ENCODE results near the gene SNCA.

SNCA gene

GRCh38 chr4:89821612-89822011 lies 15.3 kb downstream of the SNCA start:
- Histone ChIP-seq H3K4me1 (ENCODE audit: control insufficient read depth, low read length) (no peaks in the 10 kb centered on the region), H4K20me1 (ENCODE audit: control insufficient read depth, insufficient read depth, low read depth, low read length) (no peaks in the 10 kb centered on the region), H3K4me3 (ENCODE audit: low read length) (no peak overlapping the region), H3K9me3 (ENCODE audit: control insufficient read depth, insufficient read depth, low read length) (no peaks in the 10 kb centered on the region), H3K4me2 (ENCODE audit: low read length) (no peak overlapping the region), H3K79me2 (ENCODE audit: control insufficient read depth, low read length) (no peaks in the 10 kb centered on the region), H3F3A (ENCODE audit: control insufficient read depth, insufficient read depth) (no peaks in the 10 kb centered on the region), H3K36me3 (ENCODE audit: control insufficient read depth, low read length) (no peaks in the 10 kb centered on the region), H3K27me3 (ENCODE audit: control insufficient read depth, low read length) (no peaks in the 10 kb centered on the region), H3K27ac (ENCODE audit: low read depth, low read length) (no peak overlapping the region), H3K9me2 (replicated peaks; ENCODE audit: control insufficient read depth, low read length) (no peaks in the 10 kb centered on the region)
- no peak for TF ChIP-seq EZH2phosphoT487 (IDR thresholded peaks at IDR 0.05; ENCODE audit: borderline replicate concordance, low read length)
- TF ChIP-seq, protein P1, sequence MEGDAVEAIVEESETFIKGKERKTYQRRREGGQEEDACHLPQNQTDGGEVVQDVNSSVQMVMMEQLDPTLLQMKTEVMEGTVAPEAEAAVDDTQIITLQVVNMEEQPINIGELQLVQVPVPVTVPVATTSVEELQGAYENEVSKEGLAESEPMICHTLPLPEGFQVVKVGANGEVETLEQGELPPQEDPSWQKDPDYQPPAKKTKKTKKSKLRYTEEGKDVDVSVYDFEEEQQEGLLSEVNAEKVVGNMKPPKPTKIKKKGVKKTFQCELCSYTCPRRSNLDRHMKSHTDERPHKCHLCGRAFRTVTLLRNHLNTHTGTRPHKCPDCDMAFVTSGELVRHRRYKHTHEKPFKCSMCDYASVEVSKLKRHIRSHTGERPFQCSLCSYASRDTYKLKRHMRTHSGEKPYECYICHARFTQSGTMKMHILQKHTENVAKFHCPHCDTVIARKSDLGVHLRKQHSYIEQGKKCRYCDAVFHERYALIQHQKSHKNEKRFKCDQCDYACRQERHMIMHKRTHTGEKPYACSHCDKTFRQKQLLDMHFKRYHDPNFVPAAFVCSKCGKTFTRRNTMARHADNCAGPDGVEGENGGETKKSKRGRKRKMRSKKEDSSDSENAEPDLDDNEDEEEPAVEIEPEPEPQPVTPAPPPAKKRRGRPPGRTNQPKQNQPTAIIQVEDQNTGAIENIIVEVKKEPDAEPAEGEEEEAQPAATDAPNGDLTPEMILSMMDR (IDR thresholded peaks at IDR 0.05; ENCODE audit: low read depth, low read length, poor library complexity, severe bottlenecking): no peak

DNA sequence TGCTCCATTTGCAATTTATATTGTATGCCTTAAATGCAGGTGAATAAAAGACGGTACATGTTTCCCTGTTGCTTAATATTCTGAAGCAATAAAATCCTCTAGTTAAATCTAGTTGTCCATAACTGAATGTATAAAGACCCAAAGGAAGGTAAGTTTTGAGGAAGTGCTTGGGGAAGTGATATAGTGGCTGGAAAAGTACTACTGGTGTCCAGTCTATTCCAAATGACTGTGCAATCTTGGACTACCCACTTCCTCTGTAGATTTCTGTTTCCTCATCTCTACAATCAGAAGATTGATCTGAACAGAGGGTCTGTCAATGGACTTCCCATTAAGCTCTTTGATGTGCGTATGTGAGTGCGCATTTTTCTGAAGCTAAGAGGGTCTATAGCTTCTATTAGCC lies 17.0 kb downstream of the SNCA start:
- no peak overlapping the region for H3K27ac ChIP-seq (ENCODE audit: low read depth, low read length)
- no peaks in the 10 kb centered on the region for H3K27me3 ChIP-seq (ENCODE audit: control insufficient read depth, low read length)
- no peak overlapping the region for H3K4me3 ChIP-seq (ENCODE audit: low read length)
- no peaks in the 10 kb centered on the region for H3K9me2 ChIP-seq (replicated peaks; ENCODE audit: control insufficient read depth, low read length)
- TF ChIP-seq EZH2phosphoT487 (IDR thresholded peaks at IDR 0.05; ENCODE audit: borderline replicate concordance, low read length): no peak
- TF ChIP-seq, protein P1 (IDR thresholded peaks at IDR 0.05; ENCODE audit: low read depth, low read length, poor library complexity, severe bottlenecking): no peak
- H3K9me3 ChIP-seq (ENCODE audit: control insufficient read depth, insufficient read depth, low read length): no peaks in the 10 kb centered on the region
- H3K4me1 ChIP-seq (ENCODE audit: control insufficient read depth, low read length): no peaks in the 10 kb centered on the region
- H3K36me3 ChIP-seq (ENCODE audit: control insufficient read depth, low read length): no peaks in the 10 kb centered on the region
- no peaks in the 10 kb centered on the region for H3F3A ChIP-seq (ENCODE audit: control insufficient read depth, insufficient read depth)
- H3K4me2 ChIP-seq (ENCODE audit: low read length): no peak overlapping the region
- no peaks in the 10 kb centered on the region for H4K20me1 ChIP-seq (ENCODE audit: control insufficient read depth, insufficient read depth, low read depth, low read length)
- H3K79me2 ChIP-seq (ENCODE audit: control insufficient read depth, low read length): no peaks in the 10 kb centered on the region

GRCh38 chr4:89814362-89814761 lies 22.6 kb downstream of the SNCA start:
- no peak overlapping the region for H3K4me2 ChIP-seq (ENCODE audit: low read length)
- no peak overlapping the region for H3K27ac ChIP-seq (ENCODE audit: low read depth, low read length)
- no peaks in the 10 kb centered on the region for H3K79me2 ChIP-seq (ENCODE audit: control insufficient read depth, low read length)
- H3K27me3 ChIP-seq (ENCODE audit: control insufficient read depth, low read length): no peaks in the 10 kb centered on the region
- no peaks in the 10 kb centered on the region for H4K20me1 ChIP-seq (ENCODE audit: control insufficient read depth, insufficient read depth, low read depth, low read length)
- no peak for TF ChIP-seq EZH2phosphoT487 (IDR thresholded peaks at IDR 0.05; ENCODE audit: borderline replicate concordance, low read length)
- TF ChIP-seq, protein P1 (IDR thresholded peaks at IDR 0.05; ENCODE audit: low read depth, low read length, poor library complexity, severe bottlenecking): no peak
- no peak overlapping the region for H3K4me3 ChIP-seq (ENCODE audit: low read length)
- H3F3A ChIP-seq (ENCODE audit: control insufficient read depth, insufficient read depth): no peaks in the 10 kb centered on the region
- H3K4me1 ChIP-seq (ENCODE audit: control insufficient read depth, low read length): no peaks in the 10 kb centered on the region
- H3K36me3 ChIP-seq (ENCODE audit: control insufficient read depth, low read length): no peaks in the 10 kb centered on the region
- H3K9me2 ChIP-seq (replicated peaks; ENCODE audit: control insufficient read depth, low read length): no peaks in the 10 kb centered on the region
- H3K9me3 ChIP-seq (ENCODE audit: control insufficient read depth, insufficient read depth, low read length): no peaks in the 10 kb centered on the region

DNA sequence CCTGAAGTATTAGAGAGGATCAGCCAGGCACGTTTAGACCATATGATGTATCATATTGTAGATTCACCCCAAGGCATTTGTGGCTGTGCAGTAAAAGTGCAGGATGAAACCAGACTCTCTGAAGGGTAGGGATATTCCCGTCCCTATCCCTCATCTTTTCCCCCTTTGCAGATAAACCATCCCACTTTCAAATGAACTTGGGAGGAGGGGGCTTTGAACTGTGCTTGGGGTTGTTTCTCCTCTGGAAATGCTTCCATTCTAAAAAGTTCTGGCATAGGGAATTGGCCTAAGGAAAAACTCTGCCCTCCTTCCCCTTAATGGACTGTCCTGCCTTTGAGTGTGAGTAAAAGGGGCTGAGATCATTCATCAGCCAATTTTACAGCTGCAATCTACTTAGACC lies 23.8 kb downstream of the SNCA start:
- no peaks in the 10 kb centered on the region for H3F3A ChIP-seq (ENCODE audit: control insufficient read depth, insufficient read depth)
- no peak overlapping the region for H3K4me3 ChIP-seq (ENCODE audit: low read length)
- no peaks in the 10 kb centered on the region for H3K27me3 ChIP-seq (ENCODE audit: control insufficient read depth, low read length)
- no peaks in the 10 kb centered on the region for H3K4me1 ChIP-seq (ENCODE audit: control insufficient read depth, low read length)
- TF ChIP-seq, protein P1 (IDR thresholded peaks at IDR 0.05; ENCODE audit: low read depth, low read length, poor library complexity, severe bottlenecking): no peak
- no peak for TF ChIP-seq EZH2phosphoT487 (IDR thresholded peaks at IDR 0.05; ENCODE audit: borderline replicate concordance, low read length)
- H3K9me3 ChIP-seq (ENCODE audit: control insufficient read depth, insufficient read depth, low read length): no peaks in the 10 kb centered on the region
- H4K20me1 ChIP-seq (ENCODE audit: control insufficient read depth, insufficient read depth, low read depth, low read length): no peaks in the 10 kb centered on the region
- no peaks in the 10 kb centered on the region for H3K9me2 ChIP-seq (replicated peaks; ENCODE audit: control insufficient read depth, low read length)
- H3K36me3 ChIP-seq (ENCODE audit: control insufficient read depth, low read length): no peaks in the 10 kb centered on the region
- no peaks in the 10 kb centered on the region for H3K79me2 ChIP-seq (ENCODE audit: control insufficient read depth, low read length)
- no peak overlapping the region for H3K27ac ChIP-seq (ENCODE audit: low read depth, low read length)
- no peak overlapping the region for H3K4me2 ChIP-seq (ENCODE audit: low read length)
